Parietal lobe (tissue), 1 donor: ENCODE data around the gene ALOX5AP. TPM values are rescaled to one million over a fixed set of nuclear protein-coding genes. Genes with fewer than 3 reads are reported as not detected.

Experiments
- total RNA-seq: library from RNA; depleted of rRNA; stranded (reverse); fragments of >200 nt; gene quantifications from one replicate; pipeline ENCODE4 v1.2.3, GENCODE V29; 2014

Gene ALOX5AP
- total RNA-seq: 1.3 TPM

DNA sequence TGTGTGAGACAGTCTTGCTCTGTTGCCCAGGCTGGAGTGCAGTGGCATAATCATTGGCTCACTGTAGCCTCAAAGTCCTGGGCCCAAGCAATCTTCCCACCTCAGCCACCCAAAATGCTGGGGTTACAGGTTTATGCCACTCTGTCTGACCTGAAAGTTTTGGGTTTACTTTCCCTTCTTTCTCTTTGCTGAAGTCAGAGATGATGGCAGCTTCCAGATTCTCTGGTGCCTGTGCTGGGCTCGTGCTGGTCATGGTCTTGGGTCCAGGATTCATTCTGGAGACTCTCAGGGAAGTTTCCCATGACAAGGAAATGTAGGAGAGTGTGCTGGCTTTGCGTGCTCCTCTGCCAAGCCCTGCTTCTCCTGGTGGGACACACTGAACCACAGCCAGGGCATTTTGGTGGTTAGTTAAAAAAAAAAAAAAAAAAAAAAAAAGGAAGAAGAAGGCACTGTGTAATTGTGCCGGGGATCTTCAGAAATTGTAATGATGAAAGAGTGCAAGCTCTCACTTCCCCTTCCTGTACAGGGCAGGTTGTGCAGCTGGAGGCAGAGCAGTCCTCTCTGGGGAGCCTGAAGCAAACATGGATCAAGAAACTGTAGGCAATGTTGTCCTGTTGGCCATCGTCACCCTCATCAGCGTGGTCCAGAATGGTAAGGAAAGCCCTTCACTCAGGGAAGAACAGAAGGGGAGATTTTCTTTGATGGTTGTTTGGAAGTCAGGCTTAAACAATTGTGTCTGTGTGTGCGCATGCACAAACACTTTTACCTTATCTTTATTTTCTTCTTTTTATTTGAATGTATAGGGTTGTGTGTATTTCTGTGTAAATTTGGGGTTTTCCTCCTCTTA is at the start of gene ALOX5AP:
ALOX5AP (plus strand) TSS at position 519 of the 847 bp plus-strand sequence; CDS start at position 582, 63 bp downstream.

Other genes starting within 250 kb of the ALOX5AP start
- gene USPL1, start 117.6 kb upstream of the ALOX5AP start, total RNA-seq: 47.0 TPM
- 0.31 TPM for gene MEDAG, start 170.7 kb downstream of the ALOX5AP start, total RNA-seq
- gene TEX26, start 197.1 kb downstream of the ALOX5AP start, total RNA-seq: not detected